Stimulated activated CD4-positive, alpha-beta T cell treated with anti-CD3 and anti-CD28 coated beads, Interleukin-1b, Interleukin-23, amount 100 ng/mL, for 48 hours (primary cell): ENCODE measurements around the gene OSBPL9.

Experiments
- DNase-seq: peaks from one replicate; pipeline ENCODE4 v3.0.0-alpha.2; 2020

The OSBPL9 gene, protein sequence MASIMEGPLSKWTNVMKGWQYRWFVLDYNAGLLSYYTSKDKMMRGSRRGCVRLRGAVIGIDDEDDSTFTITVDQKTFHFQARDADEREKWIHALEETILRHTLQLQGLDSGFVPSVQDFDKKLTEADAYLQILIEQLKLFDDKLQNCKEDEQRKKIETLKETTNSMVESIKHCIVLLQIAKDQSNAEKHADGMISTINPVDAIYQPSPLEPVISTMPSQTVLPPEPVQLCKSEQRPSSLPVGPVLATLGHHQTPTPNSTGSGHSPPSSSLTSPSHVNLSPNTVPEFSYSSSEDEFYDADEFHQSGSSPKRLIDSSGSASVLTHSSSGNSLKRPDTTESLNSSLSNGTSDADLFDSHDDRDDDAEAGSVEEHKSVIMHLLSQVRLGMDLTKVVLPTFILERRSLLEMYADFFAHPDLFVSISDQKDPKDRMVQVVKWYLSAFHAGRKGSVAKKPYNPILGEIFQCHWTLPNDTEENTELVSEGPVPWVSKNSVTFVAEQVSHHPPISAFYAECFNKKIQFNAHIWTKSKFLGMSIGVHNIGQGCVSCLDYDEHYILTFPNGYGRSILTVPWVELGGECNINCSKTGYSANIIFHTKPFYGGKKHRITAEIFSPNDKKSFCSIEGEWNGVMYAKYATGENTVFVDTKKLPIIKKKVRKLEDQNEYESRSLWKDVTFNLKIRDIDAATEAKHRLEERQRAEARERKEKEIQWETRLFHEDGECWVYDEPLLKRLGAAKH

GRCh38 chr1:51616903-51617708 lies at the start of gene OSBPL9:
Gene OSBPL9, plus strand, starts transcription at chr1:51617092. Its CDS starts 19 bp downstream, at chr1:51617111.
- DNase-seq: peak; percentile 88

- DNase-seq: no peak
Measured at GRCh38 chr1:51567653-51568052, 49.2 kb upstream of the OSBPL9 start.

DNA sequence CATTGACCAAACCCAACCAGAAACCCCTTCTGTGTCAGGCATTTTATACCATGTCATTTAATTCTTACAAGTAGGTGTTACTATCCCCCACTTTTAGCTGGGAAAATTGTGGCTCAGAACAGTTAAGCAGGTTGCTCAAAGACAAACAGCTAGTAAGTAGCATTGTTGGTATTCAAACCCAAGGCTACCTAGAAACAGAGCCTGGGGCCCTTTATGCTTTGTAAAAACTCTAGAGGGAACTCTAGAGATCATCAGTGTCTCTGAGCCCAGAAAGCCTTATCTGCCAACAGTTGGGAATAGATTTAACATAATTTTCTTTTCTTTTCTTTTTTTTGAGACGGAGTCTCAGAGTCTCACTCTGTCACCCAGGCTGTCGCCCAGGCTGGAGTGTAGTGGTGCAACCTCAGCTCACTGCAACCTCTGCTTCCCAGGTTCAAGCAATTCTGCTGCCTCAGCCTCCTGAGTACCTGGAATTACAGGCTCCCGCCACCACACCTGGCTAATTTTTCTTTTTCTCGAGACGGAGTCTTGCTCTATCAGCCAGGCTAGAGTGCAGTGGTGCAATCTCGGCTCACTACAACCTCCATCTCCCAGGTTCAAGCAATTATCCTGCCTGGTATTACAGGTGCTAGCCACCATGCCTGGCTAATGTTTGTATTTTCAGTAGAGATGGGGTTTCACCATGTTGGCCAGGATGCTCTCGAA lies 48.5 kb upstream of the OSBPL9 start:
- no peak for DNase-seq

DNA sequence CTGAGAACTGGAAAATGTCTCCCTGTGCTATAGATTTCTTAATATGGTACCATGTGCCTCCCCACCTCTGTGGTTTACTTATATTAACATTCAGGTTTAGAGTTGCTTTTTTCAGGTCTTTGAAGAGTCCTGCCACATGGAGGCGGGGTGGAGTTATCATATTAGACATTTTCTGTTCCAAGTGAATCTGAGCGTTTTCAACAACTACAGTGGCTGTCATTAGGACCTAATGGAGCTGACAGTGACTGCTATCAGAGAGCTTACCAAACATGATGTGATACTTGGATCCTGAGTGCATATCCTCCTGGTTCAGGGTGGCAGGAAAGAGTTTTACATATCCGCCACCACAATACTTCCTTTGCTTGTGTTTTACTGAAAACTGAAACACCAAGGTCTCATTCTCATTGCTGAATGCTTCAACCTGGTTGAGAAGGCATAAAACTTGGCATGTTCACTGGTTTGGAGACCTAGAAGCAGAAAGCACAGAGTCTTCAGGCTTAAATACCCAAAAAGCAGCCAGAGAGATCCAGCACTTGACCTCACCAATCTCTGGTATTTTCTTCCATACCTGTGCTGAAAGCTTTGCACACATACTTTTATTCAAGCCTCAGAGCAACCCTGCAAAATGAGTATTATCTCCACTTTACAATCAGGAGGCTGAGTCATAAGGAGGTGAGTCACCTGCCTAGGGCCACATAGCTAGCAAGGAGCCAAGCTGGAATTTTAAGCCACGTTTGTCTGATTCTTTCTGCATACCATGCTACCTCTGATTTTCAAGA lies 47.4 kb upstream of the OSBPL9 start:
- DNase-seq: peak; percentile 40

- DNase-seq: no peak
Measured at GRCh38 chr1:51570063-51570710, 46.7 kb upstream of the OSBPL9 start.

DNA sequence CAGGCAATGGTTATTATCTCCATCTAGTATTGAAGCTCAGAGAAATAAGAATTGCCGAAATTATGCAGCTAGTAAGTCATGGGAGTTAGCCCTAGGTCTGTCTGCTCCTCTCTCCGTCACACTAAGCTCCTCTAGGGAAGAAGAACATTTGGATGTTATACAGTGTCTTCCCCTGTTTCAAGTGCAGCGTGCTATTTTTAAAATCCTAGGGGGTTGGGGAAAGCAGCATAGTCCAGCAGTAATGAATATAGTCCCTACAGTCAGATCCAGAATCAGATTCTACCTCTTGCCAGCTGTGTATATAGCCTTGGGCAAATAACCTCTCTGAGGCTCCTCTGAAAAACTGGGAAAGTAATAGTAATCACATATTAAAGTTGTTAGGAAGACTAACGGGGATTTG lies 44.5 kb upstream of the OSBPL9 start:
- no peak for DNase-seq

- no peak for DNase-seq
Measured at GRCh38 chr1:51574796-51575195, 42.1 kb upstream of the OSBPL9 start.

DNA sequence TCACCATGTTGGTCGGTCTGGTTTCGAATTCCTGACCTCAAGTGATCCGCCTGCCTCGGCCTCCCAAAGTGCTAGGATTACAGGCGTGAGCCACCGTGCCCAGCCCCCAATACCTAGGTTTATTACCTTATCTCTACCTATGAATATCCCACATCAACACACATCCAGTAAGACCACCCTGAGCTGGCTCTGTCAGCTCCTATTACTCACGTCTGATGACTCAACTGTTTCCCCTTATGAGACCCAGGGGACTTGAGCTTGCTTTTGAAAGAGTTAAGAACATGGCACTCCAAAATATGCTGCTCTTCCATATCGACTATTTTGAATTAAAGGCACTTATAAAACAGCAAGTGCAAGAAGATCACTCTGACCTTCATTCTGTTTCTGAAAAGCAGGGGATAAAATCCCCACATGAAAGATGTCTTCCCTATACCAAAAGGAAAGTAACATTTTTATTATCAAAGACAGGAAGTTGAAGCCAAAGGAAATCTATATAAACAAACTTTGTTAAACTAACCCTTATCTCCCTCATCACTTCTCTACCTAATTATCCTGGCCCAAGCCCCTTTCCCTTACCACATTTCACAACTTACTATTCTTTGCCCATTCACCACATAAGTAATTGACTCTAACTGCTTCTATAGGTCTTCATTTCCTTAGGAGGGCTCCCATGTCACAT lies 41.3 kb upstream of the OSBPL9 start:
- no peak for DNase-seq

GRCh38 chr1:51576085-51576444 lies 40.8 kb upstream of the OSBPL9 start:
- no peak for DNase-seq

- no peak for DNase-seq
Measured at GRCh38 chr1:51576923-51577322, 40.0 kb upstream of the OSBPL9 start.

DNA sequence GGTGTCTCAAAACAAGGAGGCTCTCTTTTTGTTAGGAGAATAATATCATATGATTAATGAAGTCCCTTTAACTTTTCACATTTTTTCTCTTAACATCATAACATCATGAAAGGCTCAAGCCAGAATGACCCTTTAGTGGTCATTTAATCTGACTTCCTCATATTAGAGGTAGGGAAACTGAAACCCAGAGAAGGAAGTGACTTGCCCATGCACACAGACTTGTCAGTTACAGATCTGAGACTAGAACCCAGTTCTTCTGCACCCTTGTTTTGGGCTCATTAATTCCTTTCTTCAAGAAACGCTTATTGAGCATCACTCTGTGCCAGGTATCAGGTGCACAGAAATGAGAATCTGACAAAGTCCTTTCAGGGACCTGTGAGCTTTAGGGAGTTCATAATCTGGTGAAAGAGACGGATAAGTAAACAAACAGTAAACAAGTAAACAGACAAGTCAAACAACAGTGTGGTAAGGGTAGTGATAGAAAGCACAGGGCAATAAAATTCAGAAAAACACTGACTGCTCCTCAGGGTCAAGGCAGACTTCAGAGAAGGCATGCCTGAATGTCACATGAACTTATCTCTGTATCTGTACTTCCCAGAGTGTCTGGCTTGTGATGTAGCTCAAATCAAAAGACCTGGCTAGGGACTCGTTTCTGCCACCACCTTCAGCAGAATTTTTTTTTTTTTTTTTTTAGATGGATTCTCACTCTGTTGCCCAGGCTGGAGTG lies 38.3 kb upstream of the OSBPL9 start:
- no peak for DNase-seq

DNA sequence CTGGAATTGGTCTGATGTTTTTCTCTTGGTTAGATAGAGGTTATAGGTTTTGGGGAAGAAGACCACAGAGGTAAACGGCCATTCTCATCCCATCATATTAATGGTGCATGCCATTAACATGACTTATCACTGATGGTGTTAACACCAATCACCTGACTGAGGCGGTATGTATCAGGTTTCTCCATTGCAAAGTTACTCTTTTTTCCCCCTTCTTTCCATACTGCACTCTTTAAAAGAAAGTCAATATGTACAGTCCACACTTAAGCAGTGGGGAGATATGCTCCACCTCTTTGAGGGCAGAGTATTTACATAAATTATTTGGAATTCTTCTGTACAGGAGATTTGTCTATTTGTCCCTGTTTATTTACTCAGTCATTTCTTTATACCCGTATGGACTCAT lies 35.7 kb upstream of the OSBPL9 start:
- DNase-seq: no peak

GRCh38 chr1:51583532-51583931 lies 33.4 kb upstream of the OSBPL9 start:
- DNase-seq: no peak

- DNase-seq: no peak
Measured at GRCh38 chr1:51584021-51584420, 32.9 kb upstream of the OSBPL9 start.

GRCh38 chr1:51592711-51593110 lies 24.2 kb upstream of the OSBPL9 start:
- no peak for DNase-seq

- DNase-seq: no peak
Measured at GRCh38 chr1:51594716-51595115, 22.2 kb upstream of the OSBPL9 start.

GRCh38 chr1:51600529-51600928 lies 16.4 kb upstream of the OSBPL9 start:
- DNase-seq: no peak

GRCh38 chr1:51600965-51601364 lies 15.9 kb upstream of the OSBPL9 start:
- DNase-seq: no peak

DNA sequence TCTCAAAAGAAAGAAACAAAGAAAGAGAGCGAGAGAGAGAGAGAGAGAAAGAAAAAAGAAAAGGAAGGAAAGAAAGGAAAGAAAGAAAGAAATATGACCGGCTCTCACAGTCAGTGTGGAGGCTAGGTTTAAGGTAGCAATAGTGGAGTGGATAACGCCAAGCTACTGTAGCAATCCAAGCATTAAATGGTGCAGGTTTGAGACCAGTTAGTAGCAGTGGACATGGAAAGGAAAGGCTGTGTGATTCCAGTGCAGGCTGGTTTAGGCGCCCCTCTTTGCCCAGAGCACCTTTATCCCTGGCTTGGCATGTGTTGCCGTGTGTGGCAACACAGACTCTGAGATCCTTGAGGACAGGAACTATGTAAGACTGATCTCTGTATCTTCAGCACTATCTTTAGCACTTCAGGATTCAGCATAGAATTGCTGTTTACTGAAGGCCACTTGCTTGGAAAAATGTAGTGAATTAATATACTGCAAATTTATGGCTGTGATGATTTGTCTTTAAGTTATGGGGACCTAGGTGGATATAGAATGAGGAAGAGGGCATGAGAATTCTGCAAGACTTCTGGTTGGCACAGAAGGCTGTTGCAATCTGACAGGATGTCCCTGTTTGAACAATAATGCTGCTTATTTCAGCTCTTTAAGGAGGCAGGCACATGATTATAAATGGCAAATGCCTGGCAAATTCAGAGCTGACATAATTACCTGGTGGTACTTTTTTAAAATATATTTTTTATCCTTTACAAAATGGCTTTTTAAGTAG lies 10.8 kb upstream of the OSBPL9 start:
- DNase-seq: no peak
